H1 (cell line): ENCODE results near the gene CDK19.

Experiments used
- GABPA ChIP-seq: IDR thresholded peaks from 2 replicates; pipeline ENCODE4 v1.6.1; 2011; ENCODE audit warnings: mild to moderate bottlenecking, low read length, moderate library complexity, borderline replicate concordance; ENCODE audit not compliant: insufficient read depth
- HDAC2 ChIP-seq, 2 experiments: fragments of 300-600 bp in 1 of 2; sonication (generic) in 1 of 2; IDR thresholded peaks; 2 replicates each; pipeline ENCODE4 v1.6.1; 2011 to 2012; ENCODE audit warnings: low read depth in 2 of 2, low read length in 2 of 2, mild to moderate bottlenecking in 2 of 2, moderate library complexity in 2 of 2, borderline replicate concordance in 1 of 2, inconsistent platforms in 1 of 2
- PHF8 ChIP-seq: fragments of 200-600 bp; sonication (generic); conservative IDR thresholded peaks from 2 replicates; pipeline ENCODE4 v1.7.1; 2012; ENCODE audit warnings: low read depth, mild to moderate bottlenecking, inconsistent platforms, low read length, moderate library complexity
- POLR2A ChIP-seq, 2 experiments: IDR thresholded peaks; 1 replicate in 1 of 2; 2 replicates in 1 of 2; pipeline ENCODE4 v1.6.1; 2011; ENCODE audit warnings: low read depth in 2 of 2, low read length in 2 of 2, mild to moderate bottlenecking in 2 of 2; ENCODE audit errors: control extremely low read depth in 1 of 2
- SP1 ChIP-seq: IDR thresholded peaks from 2 replicates; pipeline ENCODE4 v1.6.1; 2011; ENCODE audit warnings: low read depth, low read length
- TAF1 ChIP-seq: IDR thresholded peaks from 2 replicates; pipeline ENCODE4 v1.6.1; 2011; ENCODE audit warnings: mild to moderate bottlenecking, low read depth, low read length
- TCF12 ChIP-seq: IDR thresholded peaks from 2 replicates; pipeline ENCODE4 v1.6.1; 2011; ENCODE audit warnings: low read depth, mild to moderate bottlenecking, low read length
- TF ChIP-seq, protein P1 (sequence below), 3 experiments: IDR thresholded peaks; 1 replicate in 2 of 3; 2 replicates in 1 of 3; pipeline versions ENCODE4 v1.5.1 to v1.6.1; 2011; ENCODE audit warnings: low read length in 3 of 3, mild to moderate bottlenecking in 3 of 3, inconsistent platforms in 2 of 3, low read depth in 1 of 3, moderate library complexity in 1 of 3; ENCODE audit not compliant: insufficient read depth in 1 of 3; ENCODE audit errors: control extremely low read depth in 1 of 3

DNA sequence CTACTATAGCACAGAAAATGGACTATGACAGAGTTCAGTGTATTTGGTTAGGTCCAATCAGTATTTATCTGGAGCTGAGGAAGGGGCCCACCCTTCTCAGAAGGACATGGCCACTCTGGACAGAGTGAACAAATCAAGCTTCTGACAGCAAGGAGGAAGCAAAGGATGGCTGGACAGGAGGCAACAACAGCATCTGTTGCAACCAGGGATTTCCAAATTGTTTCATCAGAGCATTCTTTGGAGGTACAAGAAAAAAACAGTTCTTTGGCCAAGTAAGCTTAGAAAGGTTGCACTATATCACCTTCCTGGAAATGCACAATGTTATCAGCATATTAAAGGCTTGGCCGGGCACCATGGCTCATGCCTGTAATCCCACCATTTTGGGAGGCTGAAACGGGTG, 220.2 kb downstream of the CDK19 start:
- no peak for TF ChIP-seq HDAC2 (IDR thresholded peaks at IDR 0.05; ENCODE audit: borderline replicate concordance in 1 of 2, low read depth in 2 of 2, low read length in 2 of 2)
- no peak for TF ChIP-seq PHF8
- TF ChIP-seq TCF12 = no peak
- TF ChIP-seq SP1 = no peak
- TF ChIP-seq POLR2A (IDR thresholded peaks at IDR 0.05; ENCODE audit: control extremely low read depth in 1 of 2, low read depth in 2 of 2, low read length in 2 of 2) = no peak
- TF ChIP-seq, protein P1, sequence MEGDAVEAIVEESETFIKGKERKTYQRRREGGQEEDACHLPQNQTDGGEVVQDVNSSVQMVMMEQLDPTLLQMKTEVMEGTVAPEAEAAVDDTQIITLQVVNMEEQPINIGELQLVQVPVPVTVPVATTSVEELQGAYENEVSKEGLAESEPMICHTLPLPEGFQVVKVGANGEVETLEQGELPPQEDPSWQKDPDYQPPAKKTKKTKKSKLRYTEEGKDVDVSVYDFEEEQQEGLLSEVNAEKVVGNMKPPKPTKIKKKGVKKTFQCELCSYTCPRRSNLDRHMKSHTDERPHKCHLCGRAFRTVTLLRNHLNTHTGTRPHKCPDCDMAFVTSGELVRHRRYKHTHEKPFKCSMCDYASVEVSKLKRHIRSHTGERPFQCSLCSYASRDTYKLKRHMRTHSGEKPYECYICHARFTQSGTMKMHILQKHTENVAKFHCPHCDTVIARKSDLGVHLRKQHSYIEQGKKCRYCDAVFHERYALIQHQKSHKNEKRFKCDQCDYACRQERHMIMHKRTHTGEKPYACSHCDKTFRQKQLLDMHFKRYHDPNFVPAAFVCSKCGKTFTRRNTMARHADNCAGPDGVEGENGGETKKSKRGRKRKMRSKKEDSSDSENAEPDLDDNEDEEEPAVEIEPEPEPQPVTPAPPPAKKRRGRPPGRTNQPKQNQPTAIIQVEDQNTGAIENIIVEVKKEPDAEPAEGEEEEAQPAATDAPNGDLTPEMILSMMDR (IDR thresholded peaks at IDR 0.05; ENCODE audit: control extremely low read depth in 1 of 3, insufficient read depth in 1 of 3, low read depth in 1 of 3, low read length in 3 of 3) = no peak
- TF ChIP-seq TAF1 = no peak
- no peak for TF ChIP-seq GABPA
